Activated T-helper 17 cell treated with anti-CD3 and anti-CD28 coated beads, Interleukin-2, amount 50 U/mL, for 72 hours (primary cell): ENCODE results near the gene DAPK3. TPM values are rescaled to one million over a fixed set of nuclear protein-coding genes. Genes with fewer than 3 reads are reported as not detected.
"Not testable (repeated sequence)": the region's sequence is repeated elsewhere in the genome, so short reads cannot be mapped to it uniquely, and the experiment has no call there.

Experiments
- ATAC-seq: fragments of 150-1000 bp; cut with Tn5 transposase; replicated peaks from 2 replicates; pipeline ENCODE4 v1.10.0; 2021; ENCODE audit warnings: mild to moderate bottlenecking, moderate library complexity
- H3K27ac Mint-ChIP-seq: one replicate; pipeline ENCODE4 v1.8.0; 2022; ENCODE audit warnings: mixed read lengths
- H3K27me3 Mint-ChIP-seq: one replicate; pipeline ENCODE4 v1.8.0; 2022; ENCODE audit warnings: mixed read lengths
- H3K36me3 Mint-ChIP-seq: one replicate; pipeline ENCODE4 v1.8.0; 2022; ENCODE audit warnings: low read depth, mild to moderate bottlenecking, mixed read lengths
- H3K4me1 Mint-ChIP-seq: one replicate; pipeline ENCODE4 v1.8.0; 2022; ENCODE audit warnings: mixed read lengths
- H3K4me3 Mint-ChIP-seq: one replicate; pipeline ENCODE4 v1.8.0; 2022; ENCODE audit warnings: mild to moderate bottlenecking, mixed read lengths
- H3K9me3 Mint-ChIP-seq: one replicate; pipeline ENCODE4 v1.8.0; 2022; ENCODE audit warnings: mixed read lengths
- total RNA-seq, 2 donors: library from RNA; stranded (reverse); gene quantifications; one replicate each; pipeline ENCODE4 v1.2.3, GENCODE V29; 2022

DAPK3 gene
- total RNA-seq, 2 donors from 2014 or later = 37.5 to 40.6 TPM

- not testable (repeated sequence) for H3K4me3 Mint-ChIP-seq, ATAC-seq, H3K4me1 Mint-ChIP-seq, H3K9me3 Mint-ChIP-seq, H3K27ac Mint-ChIP-seq, H3K27me3 Mint-ChIP-seq, H3K36me3 Mint-ChIP-seq
Observed at GRCh38 chr19:3938300-3938950, 32.5 kb downstream of the DAPK3 start.

DNA sequence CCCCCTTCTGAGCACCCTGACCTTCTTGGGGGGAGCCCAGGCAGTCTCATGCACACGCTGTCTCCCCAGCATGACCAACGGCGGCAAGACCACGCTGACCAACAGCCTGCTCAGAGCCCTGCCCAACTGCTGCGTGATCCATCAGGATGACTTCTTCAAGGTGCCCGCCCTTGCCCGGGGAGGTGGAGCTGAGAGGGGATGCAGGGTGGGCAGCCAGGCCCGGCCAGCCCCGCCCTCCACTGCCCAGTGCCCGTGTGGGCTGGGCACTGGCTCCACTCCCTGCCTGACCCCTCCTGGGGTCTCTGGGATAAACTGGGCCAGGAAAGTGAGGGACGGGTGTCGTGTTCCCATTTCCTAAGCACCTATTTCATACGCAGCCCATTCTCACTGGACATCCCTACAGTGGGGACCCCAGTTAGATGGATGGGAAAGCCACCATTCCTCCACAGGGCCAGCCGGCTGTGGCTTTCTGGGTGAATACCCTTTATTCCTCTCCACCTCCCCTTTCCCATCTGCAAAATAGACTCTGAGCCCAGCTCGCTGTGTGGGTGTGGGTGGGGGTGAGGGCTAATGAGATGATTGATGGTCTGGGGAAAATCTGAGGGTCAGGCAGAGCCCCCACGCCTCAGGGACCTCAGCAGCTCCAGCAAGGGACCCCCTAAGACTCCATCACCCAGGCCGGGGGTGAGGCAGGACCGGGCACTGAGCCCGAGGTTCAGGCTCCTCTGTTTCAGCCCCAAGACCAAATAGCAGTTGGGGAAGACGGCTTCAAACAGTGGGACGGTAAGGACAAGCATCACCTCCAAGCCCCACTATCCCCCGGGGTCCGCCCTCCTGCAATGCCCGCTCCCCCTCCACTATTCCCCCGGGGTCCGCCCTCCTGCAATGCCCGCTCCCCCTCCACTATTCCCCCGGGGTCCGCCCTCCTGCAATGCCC is 34.1 kb downstream of the DAPK3 start:
- Mint-ChIP-seq H3K27ac (no peak overlapping the region), H3K9me3 (no peaks in the 10 kb centered on the region), H3K4me1 (no peaks in the 10 kb centered on the region), H3K36me3 (no peaks in the 10 kb centered on the region), H3K27me3 (peaks cover under 1% of the 10 kb centered on the region), H3K4me3 (no peak overlapping the region)
- ATAC-seq = no peak

- Mint-ChIP-seq H3K36me3 (no peaks in the 10 kb centered on the region), H3K27ac (no peak within 1 kb of the TSS), H3K9me3 (no peaks in the 10 kb centered on the region), H3K4me3 (no peak within 1 kb of the TSS), H3K27me3 (peaks cover 6% of the 10 kb centered on the region), H3K4me1 (no peaks in the 10 kb centered on the region)
- ATAC-seq = no peak
Observed at GRCh38 chr19:3932931-3933810, 37.7 kb downstream of the DAPK3 start, which contains the start of gene NMRK2. Gene NMRK2, plus strand, starts transcription at chr19:3933069. Its CDS starts 603 bp downstream, at chr19:3933672.

DNA sequence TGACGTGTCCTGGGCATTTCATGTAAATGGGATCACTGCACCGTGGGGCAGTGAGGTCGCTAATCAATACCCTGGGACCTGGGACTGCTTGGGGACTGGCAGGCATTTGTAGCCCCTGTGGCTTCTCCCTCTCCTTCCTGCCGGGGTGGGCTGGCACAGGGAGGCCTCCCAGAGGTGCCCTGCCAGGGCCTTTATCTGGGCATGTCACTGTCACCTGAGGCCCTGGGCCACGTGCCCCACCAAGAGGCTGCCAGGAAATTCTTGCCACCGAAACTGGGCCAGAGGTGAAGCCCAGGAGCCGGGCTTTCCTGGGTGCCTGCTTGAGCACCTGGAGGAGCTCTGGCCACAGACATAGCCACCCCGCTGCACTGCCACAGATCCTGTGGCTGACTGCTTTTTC is 39.9 kb downstream of the DAPK3 start:
- Mint-ChIP-seq H3K27ac (no peak overlapping the region), H3K9me3 (no peaks in the 10 kb centered on the region), H3K36me3 (no peaks in the 10 kb centered on the region), H3K4me3 (no peak overlapping the region), H3K27me3 (peaks cover 6% of the 10 kb centered on the region), H3K4me1 (no peaks in the 10 kb centered on the region)
- no peak for ATAC-seq

DNA sequence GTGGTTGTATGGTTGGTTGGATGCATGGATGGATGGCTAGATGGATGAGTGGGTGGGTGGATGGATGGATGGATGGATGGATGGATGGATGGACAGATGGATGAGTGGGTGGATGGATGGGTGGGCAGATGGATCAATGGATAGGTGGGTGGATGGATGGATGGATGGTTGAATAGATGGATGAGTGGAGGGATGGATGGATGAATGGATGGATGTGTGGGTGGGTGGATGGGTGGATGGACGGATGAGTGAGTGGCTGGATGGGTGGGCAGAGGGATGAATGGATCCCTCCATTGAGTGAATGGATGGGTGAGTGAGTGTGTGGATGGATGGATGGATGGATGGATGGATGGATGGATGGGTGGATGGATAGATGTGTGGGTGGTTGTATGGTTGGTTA is 47.0 kb downstream of the DAPK3 start:
- H3K36me3 Mint-ChIP-seq = no peaks in the 10 kb centered on the region
- H3K27ac Mint-ChIP-seq = no peak overlapping the region
- H3K27me3 Mint-ChIP-seq = peaks cover 9% of the 10 kb centered on the region
- H3K4me3 Mint-ChIP-seq = no peak overlapping the region
- no peak for ATAC-seq
- no peaks in the 10 kb centered on the region for H3K4me1 Mint-ChIP-seq
- H3K9me3 Mint-ChIP-seq = peaks cover 6% of the 10 kb centered on the region

DNA sequence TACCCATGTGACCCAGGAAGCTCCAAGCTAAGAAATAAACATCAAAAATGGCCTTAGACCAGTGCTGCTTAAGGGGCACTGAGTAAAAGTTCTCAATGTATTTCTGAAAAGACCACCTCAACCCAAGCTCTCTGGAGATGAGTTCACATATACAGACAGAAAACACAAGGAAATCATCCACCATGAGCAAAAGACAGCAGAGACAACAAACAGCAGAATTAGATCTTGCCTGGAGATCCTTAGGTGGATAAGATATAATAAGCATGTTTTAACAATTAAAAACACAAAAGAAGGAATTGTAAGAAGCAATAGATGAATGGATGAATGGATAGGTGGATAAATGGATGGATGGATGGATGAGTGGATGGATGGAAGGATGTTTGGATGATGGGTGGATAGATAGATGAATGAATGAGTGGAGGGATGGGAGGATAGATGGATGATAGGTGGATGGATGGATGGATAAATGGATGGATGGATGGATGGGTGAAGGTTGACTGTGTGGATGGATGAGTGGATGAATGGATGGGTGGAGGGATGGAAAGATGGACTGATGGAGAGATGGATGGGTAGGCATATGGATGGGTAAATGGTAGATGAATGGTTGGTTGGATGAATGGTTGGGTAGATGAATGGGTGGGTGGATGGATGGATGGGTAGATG is 47.7 kb downstream of the DAPK3 start:
- no peak overlapping the region for H3K4me3 Mint-ChIP-seq
- no peaks in the 10 kb centered on the region for H3K4me1 Mint-ChIP-seq
- H3K36me3 Mint-ChIP-seq = no peaks in the 10 kb centered on the region
- H3K9me3 Mint-ChIP-seq = peaks cover 6% of the 10 kb centered on the region
- H3K27me3 Mint-ChIP-seq = peaks cover 9% of the 10 kb centered on the region
- H3K27ac Mint-ChIP-seq = no peak overlapping the region
- ATAC-seq = no peak

- no peaks in the 10 kb centered on the region for H3K4me1 Mint-ChIP-seq
- peaks cover 6% of the 10 kb centered on the region for H3K9me3 Mint-ChIP-seq
- H3K27ac Mint-ChIP-seq = no peak overlapping the region
- peaks cover 14% of the 10 kb centered on the region for H3K27me3 Mint-ChIP-seq
- no peak overlapping the region for H3K4me3 Mint-ChIP-seq
- no peaks in the 10 kb centered on the region for H3K36me3 Mint-ChIP-seq
- ATAC-seq = no peak
Observed at GRCh38 chr19:3919793-3920192, 51.1 kb downstream of the DAPK3 start.

GRCh38 chr19:3916033-3916432 is 54.9 kb downstream of the DAPK3 start:
- ATAC-seq = no peak
- Mint-ChIP-seq H3K27ac (no peak overlapping the region), H3K36me3 (no peaks in the 10 kb centered on the region), H3K4me1 (no peaks in the 10 kb centered on the region), H3K4me3 (no peak overlapping the region), H3K9me3 (no peaks in the 10 kb centered on the region), H3K27me3 (peaks cover 4% of the 10 kb centered on the region)

DNA sequence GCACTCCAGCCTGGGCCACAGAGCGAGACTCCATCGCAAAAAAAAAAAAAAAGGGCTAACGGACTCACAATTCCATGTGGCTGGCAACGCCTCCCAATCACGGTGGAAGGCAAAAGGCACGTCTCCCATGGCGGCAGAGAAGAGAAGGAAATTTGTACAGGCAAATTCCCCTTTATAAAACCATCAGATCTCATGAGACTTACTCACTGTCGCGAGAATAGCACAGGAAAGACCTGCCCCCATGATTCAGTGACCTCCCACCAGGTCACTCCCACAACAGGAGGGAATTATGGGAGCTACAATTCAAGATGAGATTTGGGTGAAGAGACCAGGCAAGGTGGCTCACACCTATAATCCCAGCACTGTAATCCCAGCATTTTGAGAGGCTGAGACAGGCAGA is 56.7 kb downstream of the DAPK3 start:
- no peak for ATAC-seq
- Mint-ChIP-seq H3K27ac (no peak overlapping the region), H3K4me3 (no peak overlapping the region), H3K36me3 (no peaks in the 10 kb centered on the region), H3K27me3 (peaks cover 4% of the 10 kb centered on the region), H3K4me1 (no peaks in the 10 kb centered on the region), H3K9me3 (no peaks in the 10 kb centered on the region)

GRCh38 chr19:3910105-3910504 is 60.8 kb downstream of the DAPK3 start:
- no peaks in the 10 kb centered on the region for H3K9me3 Mint-ChIP-seq
- no peaks in the 10 kb centered on the region for H3K4me1 Mint-ChIP-seq
- H3K4me3 Mint-ChIP-seq = no peak overlapping the region
- no peaks in the 10 kb centered on the region for H3K27me3 Mint-ChIP-seq
- ATAC-seq = no peak
- no peaks in the 10 kb centered on the region for H3K36me3 Mint-ChIP-seq
- H3K27ac Mint-ChIP-seq = no peak overlapping the region

Other genes starting within 250 kb of the DAPK3 start
- gene APBA3, start 209.4 kb downstream of the DAPK3 start, total RNA-seq = 10 to 100 TPM; 49.3 to 75.0 TPM
- gene MRPL54, start 208.4 kb downstream of the DAPK3 start, total RNA-seq = 10 to 100 TPM; 25.5 to 57.2 TPM
- gene RAX2, start 198.9 kb downstream of the DAPK3 start, total RNA-seq = not detected
- 10 to 100 TPM; 14.8 to 17.1 TPM for gene MATK, start 184.7 kb downstream of the DAPK3 start, total RNA-seq
- gene ZFR2, start 102.1 kb downstream of the DAPK3 start, total RNA-seq = 1 to 10 TPM in 1 of 2 donors, under 1 TPM in 1; 0.28 to 1.6 TPM
- not detected for gene ATCAY, start 90.4 kb downstream of the DAPK3 start, total RNA-seq
- not detected for gene NMRK2, start 38.0 kb downstream of the DAPK3 start, total RNA-seq
- gene EEF2, start 14.4 kb upstream of the DAPK3 start, total RNA-seq = 1,000 to 10,000 TPM; 3,211 to 3,379 TPM
- 10 to 100 TPM; 32.8 to 39.1 TPM for gene PIAS4, start 36.6 kb upstream of the DAPK3 start, total RNA-seq
- 10 to 100 TPM; 38.5 to 41.3 TPM for gene ZBTB7A, start 95.8 kb upstream of the DAPK3 start, total RNA-seq
- gene MAP2K2, start 153.0 kb upstream of the DAPK3 start, total RNA-seq = 100 to 1,000 TPM; 143 to 155 TPM
- gene CREB3L3, start 182.5 kb upstream of the DAPK3 start, total RNA-seq = 1 to 10 TPM in 1 of 2 donors, not detected in 1; 1.1 TPM
- 10 to 100 TPM; 37.9 to 38.9 TPM for gene SIRT6, start 211.5 kb upstream of the DAPK3 start, total RNA-seq
- gene ANKRD24, start 211.6 kb upstream of the DAPK3 start, total RNA-seq = 1 to 10 TPM; 1.2 to 2.5 TPM